Measurements from ENCODE around the gene PARP4.
"Not testable (repeated sequence)": the region's sequence is repeated elsewhere in the genome, so short reads cannot be mapped to it uniquely, and the experiment has no call there.

GRCh38 chr13:24496295-24496694 lies 16.3 kb downstream of the PARP4 start:
- not testable (repeated sequence) for TF ChIP-seq CTCF, POLR2A, POLR2AphosphoS5, EP300 (IDR thresholded peaks at IDR 0.05)
